Measurements from ENCODE around the gene PRG3. TPM values are rescaled to one million over a fixed set of nuclear protein-coding genes. Genes with fewer than 3 reads are reported as not detected.

The PRG3 gene
- total RNA-seq, 1 experiment from 2014 or later: not detected

DNA sequence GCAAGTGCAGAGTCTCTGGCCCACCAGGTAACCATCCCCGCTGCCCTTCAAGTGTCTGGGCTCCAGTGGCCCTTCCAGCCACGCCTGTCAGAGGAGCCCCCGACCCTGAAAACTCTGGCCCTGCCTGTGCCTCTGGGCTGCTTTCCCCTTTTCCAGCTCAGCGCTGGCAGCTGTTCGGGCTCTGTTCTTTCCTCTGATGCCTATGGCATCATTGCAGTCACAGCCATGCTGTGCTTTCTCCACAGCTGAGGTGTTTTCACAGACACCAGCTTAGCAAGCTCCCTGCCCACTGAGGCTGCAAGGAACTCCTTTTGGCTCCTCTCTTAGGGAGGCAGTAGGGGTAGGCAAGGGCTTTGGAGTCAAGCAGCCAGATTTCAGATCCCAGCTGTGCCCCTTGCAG is 21.6 kb downstream of the PRG3 start:
- no peaks in the 10 kb centered on the region for H4K20me1 ChIP-seq (ENCODE audit: control insufficient read depth, insufficient read depth, insufficient read length)
- H2BK12ac ChIP-seq (ENCODE audit: insufficient read length, low read depth, low read length): no peak overlapping the region
- no peak overlapping the region for H3K4ac ChIP-seq (ENCODE audit: low read depth, low read length)
- H3K23me2 ChIP-seq (ENCODE audit: insufficient read length, low read depth, low read length, poor library complexity, severe bottlenecking): no peaks in the 10 kb centered on the region
- H3T11ph ChIP-seq (ENCODE audit: low read length): no peak overlapping the region
- no peak overlapping the region for H4K91ac ChIP-seq (ENCODE audit: insufficient read length, low read depth, low read length)
- no peak overlapping the region for H3K27ac ChIP-seq (ENCODE audit: insufficient read length, low read depth, low read length)
- H3K14ac ChIP-seq (ENCODE audit: insufficient read depth, low read length): no peak overlapping the region
- H3K79me1 ChIP-seq (ENCODE audit: insufficient read depth, low read depth, low read length, poor library complexity, severe bottlenecking): no peaks in the 10 kb centered on the region
- TF ChIP-seq, protein P1, sequence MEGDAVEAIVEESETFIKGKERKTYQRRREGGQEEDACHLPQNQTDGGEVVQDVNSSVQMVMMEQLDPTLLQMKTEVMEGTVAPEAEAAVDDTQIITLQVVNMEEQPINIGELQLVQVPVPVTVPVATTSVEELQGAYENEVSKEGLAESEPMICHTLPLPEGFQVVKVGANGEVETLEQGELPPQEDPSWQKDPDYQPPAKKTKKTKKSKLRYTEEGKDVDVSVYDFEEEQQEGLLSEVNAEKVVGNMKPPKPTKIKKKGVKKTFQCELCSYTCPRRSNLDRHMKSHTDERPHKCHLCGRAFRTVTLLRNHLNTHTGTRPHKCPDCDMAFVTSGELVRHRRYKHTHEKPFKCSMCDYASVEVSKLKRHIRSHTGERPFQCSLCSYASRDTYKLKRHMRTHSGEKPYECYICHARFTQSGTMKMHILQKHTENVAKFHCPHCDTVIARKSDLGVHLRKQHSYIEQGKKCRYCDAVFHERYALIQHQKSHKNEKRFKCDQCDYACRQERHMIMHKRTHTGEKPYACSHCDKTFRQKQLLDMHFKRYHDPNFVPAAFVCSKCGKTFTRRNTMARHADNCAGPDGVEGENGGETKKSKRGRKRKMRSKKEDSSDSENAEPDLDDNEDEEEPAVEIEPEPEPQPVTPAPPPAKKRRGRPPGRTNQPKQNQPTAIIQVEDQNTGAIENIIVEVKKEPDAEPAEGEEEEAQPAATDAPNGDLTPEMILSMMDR (conservative IDR thresholded peaks at IDR 0.05): no peak
- no peak overlapping the region for H3K4me2 ChIP-seq (ENCODE audit: insufficient read depth, insufficient read length, low read length)
- Mint-ChIP-seq H3K4me1 (peaks cover 15 to 17% of the 10 kb centered on the region in 2 experiments), H3K36me3 (ENCODE audit: insufficient read depth in 1 of 3, low read depth in 3 of 3) (no peaks in the 10 kb centered on the region), H3K4me3 (no peak overlapping the region), H3K27me3 (ENCODE audit: low read depth) (peaks cover 32% of the 10 kb centered on the region), H3K27ac (no peak overlapping the region), H3K9me3 (0 out of 5 replicates have a peak, but pooled peaks cover 0 to 2% of the 10 kb centered on the region in 2 experiments)
- no peak for DNase-seq
- no peak overlapping the region for H2BK120ac ChIP-seq (ENCODE audit: low read depth, low read length, poor library complexity, severe bottlenecking)
- WGBS (ENCODE audit: extremely low coverage, insufficient read length, low lambda C conversion rate): no CpG with 5 or more reads among the region's 5 CpGs
- H2BK5ac ChIP-seq (ENCODE audit: insufficient read length, low read length): no peak overlapping the region
- H2AK5ac ChIP-seq (ENCODE audit: insufficient read length, low read length): no peak overlapping the region
- H3K9me3 ChIP-seq (ENCODE audit: control insufficient read depth, low read depth, low read length): no peaks in the 10 kb centered on the region
- H3K23ac ChIP-seq (ENCODE audit: insufficient read length, low read depth, low read length): no peak overlapping the region
- no peak overlapping the region for H3K18ac ChIP-seq (ENCODE audit: insufficient read length, low read depth, low read length)
- H3K27me3 ChIP-seq (ENCODE audit: insufficient read depth, low read length): no peaks in the 10 kb centered on the region
- no peak overlapping the region for H2AFZ ChIP-seq (ENCODE audit: low read length)
- H4K8ac ChIP-seq (replicated peaks; ENCODE audit: insufficient read length, low read depth, low read length): no peak overlapping the region
- no peak overlapping the region for H2BK15ac ChIP-seq (ENCODE audit: low read depth, low read length)
- H3K9ac ChIP-seq (ENCODE audit: extremely low read depth, insufficient read length, low read length): no peak overlapping the region
- H3K56ac ChIP-seq (ENCODE audit: insufficient read length, low read depth, low read length): no peak overlapping the region
- no peaks in the 10 kb centered on the region for H3K79me2 ChIP-seq (ENCODE audit: insufficient read depth, low read length)
- H4K5ac ChIP-seq (ENCODE audit: insufficient read length, low read depth, low read length): no peak overlapping the region
- H3K4me1 ChIP-seq (ENCODE audit: insufficient read depth, low read length): no peaks in the 10 kb centered on the region
- no peak overlapping the region for H2BK20ac ChIP-seq (ENCODE audit: low read depth, low read length, poor library complexity, severe bottlenecking)

Measured in H9 (cell line).